Measurements from ENCODE around the gene SUCO. TPM values are rescaled to one million over a fixed set of nuclear protein-coding genes. Genes with fewer than 3 reads are reported as not detected.

SUCO gene
- total RNA-seq, 2 donors from 2014 or later = 19.5 to 43.5 TPM

- H3K36me3 ChIP-seq = no peaks in the 10 kb centered on the region
- no peak for DNase-seq (ENCODE audit: low spot score)
- ATAC-seq (ENCODE audit: insufficient number of reproducible peaks, low FRiP score, low read depth) = no peak
- H3K4me1 ChIP-seq (ENCODE audit: control insufficient read depth in 1 of 2, low read depth in 2 of 2) = no peaks in the 10 kb centered on the region
- H3K27ac ChIP-seq = no peak overlapping the region
- no peak for TF ChIP-seq CTCF (IDR thresholded peaks at IDR 0.05)
- no peaks in the 10 kb centered on the region for H3K9me3 ChIP-seq
- no peaks in the 10 kb centered on the region for H3K27me3 ChIP-seq (replicated peaks; ENCODE audit: insufficient read depth)
- H3K4me3 ChIP-seq = no peak overlapping the region
Measured at GRCh38 chr1:172486805-172487454, 46.0 kb upstream of the SUCO start.

- no peak overlapping the region for H3K4me3 ChIP-seq
- no peak overlapping the region for H3K27ac ChIP-seq
- ATAC-seq (ENCODE audit: insufficient number of reproducible peaks, low FRiP score, low read depth) = no peak
- H3K4me1 ChIP-seq (ENCODE audit: control insufficient read depth in 1 of 2, low read depth in 2 of 2) = no peaks in the 10 kb centered on the region
- no peak for TF ChIP-seq CTCF (IDR thresholded peaks at IDR 0.05)
- no peak for DNase-seq (ENCODE audit: low spot score)
- no peaks in the 10 kb centered on the region for H3K36me3 ChIP-seq
- H3K27me3 ChIP-seq (replicated peaks; ENCODE audit: insufficient read depth) = no peaks in the 10 kb centered on the region
- no peaks in the 10 kb centered on the region for H3K9me3 ChIP-seq
Measured at GRCh38 chr1:172487550-172487949, 45.4 kb upstream of the SUCO start.

- Histone ChIP-seq H3K27me3 (replicated peaks; ENCODE audit: insufficient read depth) (no peaks in the 10 kb centered on the region), H3K4me1 (ENCODE audit: control insufficient read depth in 1 of 2, low read depth in 2 of 2) (no peaks in the 10 kb centered on the region), H3K36me3 (no peaks in the 10 kb centered on the region), H3K4me3 (no peak overlapping the region), H3K27ac (no peak overlapping the region), H3K9me3 (no peaks in the 10 kb centered on the region)
- DNase-seq (ENCODE audit: low spot score) (no peak), ATAC-seq (ENCODE audit: insufficient number of reproducible peaks, low FRiP score, low read depth) (no peak)
- no peak for TF ChIP-seq CTCF (IDR thresholded peaks at IDR 0.05)
Measured at GRCh38 chr1:172488393-172488792, 44.6 kb upstream of the SUCO start.

GRCh38 chr1:172489847-172490246, 43.1 kb upstream of the SUCO start:
- TF ChIP-seq CTCF (IDR thresholded peaks at IDR 0.05) = no peak
- no peak for ATAC-seq (ENCODE audit: insufficient number of reproducible peaks, low FRiP score, low read depth)

GRCh38 chr1:172492421-172492820, 40.5 kb upstream of the SUCO start:
- no peaks in the 10 kb centered on the region for H3K36me3 ChIP-seq
- DNase-seq (ENCODE audit: low spot score) = no peak
- no peaks in the 10 kb centered on the region for H3K9me3 ChIP-seq
- no peak overlapping the region for H3K4me3 ChIP-seq
- peaks cover 2 to 8% of the 10 kb centered on the region in 2 donors for H3K4me1 ChIP-seq (ENCODE audit: control insufficient read depth in 1 of 2, low read depth in 2 of 2)
- no peak overlapping the region for H3K27ac ChIP-seq
- ATAC-seq (ENCODE audit: insufficient number of reproducible peaks, low FRiP score, low read depth) = no peak
- H3K27me3 ChIP-seq (replicated peaks; ENCODE audit: insufficient read depth) = no peaks in the 10 kb centered on the region
- TF ChIP-seq CTCF (IDR thresholded peaks at IDR 0.05) = no peak

More at GRCh38 chr1:172489847-172490246, 43.1 kb upstream of the SUCO start:
- Histone ChIP-seq H3K27me3 (replicated peaks; ENCODE audit: insufficient read depth) (no peaks in the 10 kb centered on the region), H3K4me1 (ENCODE audit: control insufficient read depth in 1 of 2, low read depth in 2 of 2) (no peaks in the 10 kb centered on the region), H3K9me3 (no peaks in the 10 kb centered on the region), H3K4me3 (no peak overlapping the region), H3K27ac (no peak overlapping the region), H3K36me3 (no peaks in the 10 kb centered on the region)
- no peak for DNase-seq (ENCODE audit: low spot score)

All from thoracic aorta (tissue), 2 donors.